Vagina (tissue), 2 donors: ENCODE results near the gene GID8. TPM values are rescaled to one million over a fixed set of nuclear protein-coding genes. Genes with fewer than 3 reads are reported as not detected.

Source experiments
- DNase-seq, 2 donors: peaks; one replicate each; pipeline ENCODE4 v3.0.0-alpha.2; 2017; ENCODE audit errors: extremely low spot score in 2 of 2
- H3K27ac ChIP-seq: fragments of 200-600 bp; sonication (generic); one replicate; pipeline ENCODE4 v1.5.1; 2019
- H3K27me3 ChIP-seq: fragments of 200-600 bp; sonication (generic); one replicate; pipeline ENCODE4 v1.5.1; 2019
- H3K36me3 ChIP-seq, 2 donors: fragments of 200-600 bp; sonication (generic); one replicate each; pipeline ENCODE4 v1.5.1; 2017 to 2019
- H3K4me1 ChIP-seq: fragments of 200-600 bp; sonication (generic); one replicate; pipeline ENCODE4 v1.5.1; 2019
- H3K4me3 ChIP-seq, 2 donors: fragments of 200-600 bp; sonication (generic); 1 replicate in 1 of 2; 2 replicates in 1 of 2; pipeline ENCODE4 v1.5.1; 2016 to 2019
- H3K9me3 ChIP-seq: fragments of 200-600 bp; sonication (generic); one replicate; pipeline ENCODE4 v1.5.1; 2019
- CTCF ChIP-seq, 3 experiments: fragments of 450-650 bp in 2 of 3; fragments of 200-600 bp in 1 of 3; sonication (generic) in 1 of 3; IDR thresholded peaks; one replicate each; pipeline ENCODE4 v1.5.1; 2017 to 2019; ENCODE audit warnings: antibody characterized with exemption in 3 of 3, mild to moderate bottlenecking in 2 of 3, moderate library complexity in 2 of 3
- POLR2A ChIP-seq, 2 donors: fragments of 450-650 bp; IDR thresholded peaks; one replicate each; pipeline ENCODE4 v1.6.1; 2017; ENCODE audit warnings: antibody characterized with exemption in 2 of 2, mild to moderate bottlenecking in 2 of 2, moderate library complexity in 2 of 2
- POLR2AphosphoS5 ChIP-seq, 2 donors: sonication (generic); formaldehyde crosslinking; IDR thresholded peaks; one replicate each; pipeline ENCODE4 v1.9.0; 2017; ENCODE audit warnings: antibody characterized with exemption in 2 of 2, mild to moderate bottlenecking in 2 of 2, low read depth in 1 of 2; ENCODE audit not compliant: insufficient read depth in 1 of 2
- intact Hi-C: fragments of 100-400 bp; cut with DNase I; formaldehyde crosslinking; loops from one replicate; pipeline ENCODE4 v1.15.1; 2023
- total RNA-seq: library from RNA; depleted of rRNA; stranded (reverse); fragments of >200 nt; gene quantifications from one replicate; pipeline ENCODE4 v1.2.3, GENCODE V29; 2016

The GID8 gene
- total RNA-seq, 1 donor from 2014 or later, result 30.2 TPM

DNA sequence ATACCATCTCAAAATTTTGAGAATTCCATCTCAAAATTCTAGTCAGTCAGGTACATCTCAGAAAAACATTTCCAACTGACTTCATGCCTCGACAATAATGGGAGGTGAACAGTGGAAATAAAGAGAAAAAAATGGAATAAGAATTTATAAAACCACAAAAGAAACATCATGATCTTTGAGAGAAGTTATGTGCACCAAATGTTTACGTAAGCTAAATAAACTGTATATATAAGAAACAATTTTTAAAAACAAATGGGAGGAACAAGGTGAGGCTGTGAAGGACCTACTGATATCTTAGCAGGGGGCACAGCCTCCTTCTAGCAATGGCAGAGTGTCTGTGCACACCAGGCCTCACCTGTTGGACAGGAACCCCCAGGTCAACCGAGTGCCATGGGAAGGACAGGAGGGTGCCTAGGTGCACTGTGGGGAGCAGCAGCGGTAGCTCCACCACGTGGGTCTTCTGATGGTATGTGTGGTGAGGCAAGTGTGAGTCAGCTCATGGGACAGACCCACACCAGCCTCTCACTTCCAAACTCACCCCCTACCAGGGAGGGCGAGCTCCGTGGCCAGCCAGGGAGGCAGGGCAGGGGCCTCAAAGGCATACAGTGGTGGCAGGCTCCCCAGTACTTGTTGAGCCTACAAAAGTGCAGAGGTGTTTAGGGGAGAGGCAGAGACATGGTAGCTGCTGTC, 34.9 kb upstream of the GID8 start:
- H3K36me3 ChIP-seq, result peaks cover 0 to 58% of the 10 kb centered on the region in 2 donors
- intact Hi-C loops, result loop anchor here (5.0 kb wide), 1 partner anchor 104 kb away; the partner anchor contains the start of gene BHLHE23

GRCh38 chr20:62905536-62906117, 32.3 kb upstream of the GID8 start:
- no peak for DNase-seq
- Histone ChIP-seq H3K9me3 (no peaks in the 10 kb centered on the region), H3K36me3 (peaks cover 0 to 84% of the 10 kb centered on the region in 2 donors), H3K4me3 (no peak overlapping the region), H3K4me1 (peaks cover under 1% of the 10 kb centered on the region), H3K27me3 (no peaks in the 10 kb centered on the region), H3K27ac (no peak overlapping the region)
- intact Hi-C loops, result no loop called here
- no peak for TF ChIP-seq POLR2AphosphoS5 (IDR thresholded peaks at IDR 0.05; ENCODE audit: insufficient read depth in 1 of 2, low read depth in 1 of 2)

More for the DNA sequence above, 34.9 kb upstream of the GID8 start:
- DNase-seq, result no peak
- no peak overlapping the region for H3K27ac ChIP-seq
- no peaks in the 10 kb centered on the region for H3K9me3 ChIP-seq
- TF ChIP-seq CTCF (IDR thresholded peaks at IDR 0.05) (no peak), POLR2A (IDR thresholded peaks at IDR 0.05) (no peak), POLR2AphosphoS5 (IDR thresholded peaks at IDR 0.05; ENCODE audit: insufficient read depth in 1 of 2, low read depth in 1 of 2) (no peak)
- peaks cover 25% of the 10 kb centered on the region for H3K4me1 ChIP-seq
- no peak overlapping the region for H3K4me3 ChIP-seq
- no peaks in the 10 kb centered on the region for H3K27me3 ChIP-seq

- Histone ChIP-seq H3K27me3 (no peaks in the 10 kb centered on the region), H3K4me3 (no peak overlapping the region), H3K9me3 (no peaks in the 10 kb centered on the region), H3K36me3 (peaks cover 0 to 90% of the 10 kb centered on the region in 2 donors), H3K27ac (no peak overlapping the region), H3K4me1 (no peaks in the 10 kb centered on the region)
- TF ChIP-seq POLR2A (IDR thresholded peaks at IDR 0.05) (no peak), CTCF (IDR thresholded peaks at IDR 0.05) (no peak), POLR2AphosphoS5 (IDR thresholded peaks at IDR 0.05; ENCODE audit: insufficient read depth in 1 of 2, low read depth in 1 of 2) (no peak)
- intact Hi-C loops, result no loop called here
- DNase-seq, result no peak
Measured at GRCh38 chr20:62906209-62906608, 31.7 kb upstream of the GID8 start.

GRCh38 chr20:62906647-62907375, 31.1 kb upstream of the GID8 start:
- no peak overlapping the region for H3K27ac ChIP-seq
- TF ChIP-seq POLR2A (IDR thresholded peaks at IDR 0.05) (no peak), CTCF (IDR thresholded peaks at IDR 0.05) (no peak), POLR2AphosphoS5 (IDR thresholded peaks at IDR 0.05; ENCODE audit: insufficient read depth in 1 of 2, low read depth in 1 of 2) (no peak)
- no peaks in the 10 kb centered on the region for H3K9me3 ChIP-seq
- no peaks in the 10 kb centered on the region for H3K27me3 ChIP-seq
- intact Hi-C loops, result no loop called here
- peaks cover 0 to 96% of the 10 kb centered on the region in 2 donors for H3K36me3 ChIP-seq
- no peak overlapping the region for H3K4me3 ChIP-seq
- H3K4me1 ChIP-seq, result no peaks in the 10 kb centered on the region
- DNase-seq, result no peak

- TF ChIP-seq CTCF (IDR thresholded peaks at IDR 0.05) (no peak), POLR2A (IDR thresholded peaks at IDR 0.05) (no peak), POLR2AphosphoS5 (IDR thresholded peaks at IDR 0.05; ENCODE audit: insufficient read depth in 1 of 2, low read depth in 1 of 2) (no peak)
- Histone ChIP-seq H3K9me3 (no peaks in the 10 kb centered on the region), H3K4me1 (no peaks in the 10 kb centered on the region), H3K27ac (no peak overlapping the region), H3K36me3 (peaks cover 0 to 97% of the 10 kb centered on the region in 2 donors), H3K4me3 (no peak overlapping the region), H3K27me3 (no peaks in the 10 kb centered on the region)
- DNase-seq, result no peak
- intact Hi-C loops, result no loop called here
Measured at GRCh38 chr20:62907384-62908317, 30.3 kb upstream of the GID8 start.
